HCT116 (cell line): ENCODE data around the gene COQ10A. TPM values are rescaled to one million over a fixed set of nuclear protein-coding genes. Genes with fewer than 3 reads are reported as not detected.

Source experiments
- ATAC-seq: fragments of 200-7000 bp; cut with Tn5 transposase; 2 replicates; pipeline ENCODE4 v1.9.1; 2020; ENCODE audit warnings: mild to moderate bottlenecking, moderate library complexity
- BruUV-seq: library from RNA; stranded (reverse); fragments of 400-500 nt; replicated peaks from 2 replicates; lab custom pipeline; 2021; lab: Mats Ljungman, UMichigan
- CTCF ChIA-PET: fragments of 300-600 bp; sonication (Branson Sonifier 250); formaldehyde crosslinking; loops from one replicate; lab custom pipeline; 2021; ENCODE audit warnings: antibody characterized with exemption; lab: Charles Lee
- POLR2A ChIA-PET: fragments of 300-600, 350-600 bp; sonication (Branson Sonifier 250); formaldehyde crosslinking; loops from one replicate; lab custom pipeline; 2021; ENCODE audit warnings: antibody characterized with exemption; lab: Charles Lee
- RAD21 ChIA-PET, 2 experiments: fragments of 300-600 bp; sonication (Branson Sonifier 250); formaldehyde crosslinking; loops; one replicate each; lab custom pipeline; 2023; ENCODE audit warnings: low total read pairs in 2 of 2; ENCODE audit not compliant: uncharacterized antibody in 2 of 2, unreplicated experiment in 2 of 2, low non-redundant PET in 1 of 2; lab: Charles Lee
- DNase-seq: peaks from one replicate; pipeline ENCODE4 v3.0.0-alpha.2; 2010; ENCODE audit warnings: low read depth, low spot score
- H2AFZ ChIP-seq: fragments of 200-600 bp; shearing (Covaris generic), sonication (generic); 2 replicates; pipeline ENCODE4 v1.6.1; 2017; ENCODE audit warnings: low read depth, mixed run types, mixed read lengths, antibody characterized with exemption, low read length; ENCODE audit not compliant: poor library complexity, severe bottlenecking
- H3K27ac ChIP-seq: 2 replicates; pipeline ENCODE4 v1.5.1; 2012; ENCODE audit warnings: low read depth, low read length
- H3K27me3 ChIP-seq: fragments of 200-600 bp; sonication (generic); 2 replicates; pipeline ENCODE4 v1.6.1; 2016; ENCODE audit warnings: mixed run types, low read length, mixed read lengths; ENCODE audit not compliant: insufficient read depth
- H3K36me3 ChIP-seq, 2 experiments: fragments of 200-500 bp in 1 of 2; fragments of 200-600 bp in 1 of 2; sonication (Bioruptor generic) in 1 of 2; sonication (generic) in 1 of 2; 2 replicates each; pipeline versions ENCODE4 v1.5.1 to v1.6.1; 2014 to 2016; ENCODE audit warnings: low read length in 2 of 2, inconsistent platforms in 1 of 2, mixed read lengths in 1 of 2, mixed run types in 1 of 2; ENCODE audit not compliant: insufficient read depth in 2 of 2, control insufficient read depth in 1 of 2
- H3K4me1 ChIP-seq, 2 experiments: fragments of 200-600 bp in 1 of 2; sonication (generic) in 1 of 2; 2 replicates each; pipeline versions ENCODE4 v1.5.1 to v1.6.1; 2012 to 2017; ENCODE audit warnings: low read length in 2 of 2, inconsistent platforms in 1 of 2, mild to moderate bottlenecking in 1 of 2, mixed read lengths in 1 of 2, mixed run types in 1 of 2, moderate library complexity in 1 of 2; ENCODE audit not compliant: insufficient read depth in 2 of 2, control insufficient read depth in 1 of 2
- H3K4me2 ChIP-seq: fragments of 200-600 bp; sonication (generic); 2 replicates; pipeline ENCODE4 v1.6.1; 2017; ENCODE audit warnings: mixed run types, low read length, mixed read lengths
- H3K4me3 ChIP-seq, 2 experiments: fragments of 200-600 bp in 1 of 2; sonication (generic) in 1 of 2; replicated peaks in 1 of 2; 2 replicates each; pipeline ENCODE4 v1.5.1; 2011 to 2016; ENCODE audit warnings: low read length in 2 of 2, control low read depth in 1 of 2, low read depth in 1 of 2, mild to moderate bottlenecking in 1 of 2, mixed read lengths in 1 of 2, mixed run types in 1 of 2
- H3K79me2 ChIP-seq: fragments of 200-600 bp; sonication (generic); 2 replicates; pipeline ENCODE4 v1.6.1; 2017; ENCODE audit warnings: mild to moderate bottlenecking, mixed run types, low read length, moderate library complexity, mixed read lengths; ENCODE audit not compliant: insufficient read depth
- H3K9ac ChIP-seq: fragments of 200-600 bp; sonication (generic); 2 replicates; pipeline ENCODE4 v1.6.1; 2016; ENCODE audit warnings: low read length, mixed read lengths
- H3K9me2 ChIP-seq: fragments of 200-600 bp; sonication (generic), shearing (Covaris generic); 2 replicates; pipeline ENCODE4 v1.6.1; 2017; ENCODE audit warnings: mixed run types, mild to moderate bottlenecking, moderate library complexity; ENCODE audit not compliant: insufficient read depth
- H3K9me3 ChIP-seq, 2 experiments: fragments of 200-500 bp in 1 of 2; fragments of 200-600 bp in 1 of 2; sonication (Bioruptor generic) in 1 of 2; sonication (generic) in 1 of 2; 2 replicates each; pipeline ENCODE4 v1.6.1; 2014 to 2017; ENCODE audit warnings: low read length in 2 of 2, mixed read lengths in 2 of 2, inconsistent platforms in 1 of 2, low read depth in 1 of 2, mild to moderate bottlenecking in 1 of 2, mixed run types in 1 of 2, moderate library complexity in 1 of 2; ENCODE audit not compliant: control insufficient read depth in 1 of 2, insufficient read depth in 1 of 2
- H4K20me1 ChIP-seq: fragments of 200-600 bp; sonication (generic), shearing (Covaris generic); 2 replicates; pipeline ENCODE4 v1.6.1; 2017; ENCODE audit warnings: mixed run types, mild to moderate bottlenecking, moderate library complexity; ENCODE audit not compliant: insufficient read depth
- EGR1 ChIP-seq: IDR thresholded peaks from 2 replicates; pipeline ENCODE4 v1.6.1; 2012; ENCODE audit warnings: low read depth
- ELF1 ChIP-seq: IDR thresholded peaks from 2 replicates; pipeline ENCODE4 v1.6.1; 2012; ENCODE audit warnings: low read depth, borderline replicate concordance
- FOSL1 ChIP-seq: IDR thresholded peaks from 2 replicates; pipeline ENCODE4 v1.6.1; 2012; ENCODE audit warnings: low read depth
- TCF7L2 ChIP-seq: IDR thresholded peaks from 2 replicates; pipeline ENCODE4 v1.7.0; 2011; ENCODE audit warnings: borderline replicate concordance, inconsistent platforms; ENCODE audit not compliant: insufficient read depth, insufficient read length; ENCODE audit errors: extremely low read depth
- ZFX ChIP-seq: fragments of 450-650 bp; IDR thresholded peaks from 2 replicates; pipeline ENCODE4 v1.6.1; 2017
- intact Hi-C: fragments of 100-400 bp; cut with micrococcal nuclease; formaldehyde crosslinking; loops from 2 replicates; pipeline ENCODE4 v1.10.0; 2022
- total RNA-seq: library from RNA; stranded (reverse); gene quantifications from one replicate; pipeline ENCODE4 v1.2.1, GENCODE V29; 2021; ENCODE audit not compliant: unreplicated experiment
- TF ChIP-seq, protein P1 (sequence below): IDR thresholded peaks from 2 replicates; pipeline ENCODE4 v1.6.1; 2012
- TF ChIP-seq, protein P2 (sequence below): IDR thresholded peaks from 2 replicates; pipeline ENCODE4 v1.6.1; 2012
- TF ChIP-seq, protein P3 (sequence below): IDR thresholded peaks from 2 replicates; pipeline ENCODE4 v1.6.1; 2011; ENCODE audit warnings: mild to moderate bottlenecking, low read length, moderate library complexity; ENCODE audit not compliant: insufficient replicate concordance; ENCODE audit errors: extremely low read depth

COQ10A gene
- total RNA-seq, 1 experiment from 2014 or later = 11.7 TPM

DNA sequence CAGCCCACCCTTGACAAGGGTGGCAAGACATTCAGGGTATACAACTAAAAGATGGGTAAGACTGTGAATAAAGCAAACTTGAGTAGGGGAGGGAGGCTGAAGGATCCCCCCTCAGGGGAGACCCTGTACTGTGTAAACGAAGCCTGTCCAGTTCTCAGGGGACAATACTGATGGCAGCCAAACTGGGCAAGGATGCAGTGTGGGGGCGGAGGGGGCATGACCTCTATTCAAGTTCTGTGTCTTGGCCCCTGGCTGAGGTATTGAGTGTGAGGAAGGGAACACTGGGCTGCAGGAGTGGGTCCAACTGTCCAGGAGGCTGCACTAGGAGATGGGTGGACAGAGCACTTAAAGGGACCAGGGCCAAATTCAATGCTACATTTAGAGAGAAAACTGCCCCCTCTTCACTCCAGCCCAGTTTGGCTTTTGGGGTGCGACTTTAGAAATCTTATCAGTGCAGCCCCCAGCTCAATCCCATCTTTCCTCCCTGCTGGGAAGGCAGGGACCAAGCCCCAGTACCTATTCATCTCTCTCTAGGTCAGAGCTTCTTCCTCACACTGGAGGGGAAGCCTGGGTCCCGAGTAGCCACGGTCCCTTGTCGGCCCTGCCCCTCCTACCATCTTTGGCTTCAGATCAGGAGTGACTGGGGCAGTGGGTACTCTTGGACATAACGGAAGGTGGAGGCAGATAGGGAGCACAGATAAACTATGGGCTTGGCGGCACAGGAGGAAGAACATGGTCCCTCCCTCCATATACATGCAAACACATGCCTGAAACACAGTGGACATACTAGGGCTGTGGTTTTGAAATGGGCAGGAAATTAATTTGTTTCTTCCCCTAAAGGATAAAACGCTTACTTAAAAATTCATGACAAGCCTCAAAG is 25.1 kb upstream of the COQ10A start:
- Histone ChIP-seq H3K4me2 (no peak overlapping the region), H3K27me3 (no peaks in the 10 kb centered on the region), H4K20me1 (no peaks in the 10 kb centered on the region), H3K27ac (no peak overlapping the region), H3K4me3 (no peak overlapping the region), H3K36me3 (peaks cover 28 to 38% of the 10 kb centered on the region in 2 experiments), H3K9me2 (no peaks in the 10 kb centered on the region), H3K4me1 (no peaks in the 10 kb centered on the region), H2AFZ (no peak overlapping the region), H3K9ac (no peak overlapping the region), H3K9me3 (no peaks in the 10 kb centered on the region), H3K79me2 (no peaks in the 10 kb centered on the region)
- intact Hi-C loops = no loop called here
- TF ChIP-seq, protein P1, sequence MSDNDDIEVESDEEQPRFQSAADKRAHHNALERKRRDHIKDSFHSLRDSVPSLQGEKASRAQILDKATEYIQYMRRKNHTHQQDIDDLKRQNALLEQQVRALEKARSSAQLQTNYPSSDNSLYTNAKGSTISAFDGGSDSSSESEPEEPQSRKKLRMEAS = no peak
- TF ChIP-seq TCF7L2 (no peak), FOSL1 (no peak), ELF1 (no peak), ZFX (no peak), EGR1 (no peak)
- TF ChIP-seq, protein P2, sequence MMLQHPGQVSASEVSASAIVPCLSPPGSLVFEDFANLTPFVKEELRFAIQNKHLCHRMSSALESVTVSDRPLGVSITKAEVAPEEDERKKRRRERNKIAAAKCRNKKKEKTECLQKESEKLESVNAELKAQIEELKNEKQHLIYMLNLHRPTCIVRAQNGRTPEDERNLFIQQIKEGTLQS = no peak
- TF ChIP-seq, protein P3, sequence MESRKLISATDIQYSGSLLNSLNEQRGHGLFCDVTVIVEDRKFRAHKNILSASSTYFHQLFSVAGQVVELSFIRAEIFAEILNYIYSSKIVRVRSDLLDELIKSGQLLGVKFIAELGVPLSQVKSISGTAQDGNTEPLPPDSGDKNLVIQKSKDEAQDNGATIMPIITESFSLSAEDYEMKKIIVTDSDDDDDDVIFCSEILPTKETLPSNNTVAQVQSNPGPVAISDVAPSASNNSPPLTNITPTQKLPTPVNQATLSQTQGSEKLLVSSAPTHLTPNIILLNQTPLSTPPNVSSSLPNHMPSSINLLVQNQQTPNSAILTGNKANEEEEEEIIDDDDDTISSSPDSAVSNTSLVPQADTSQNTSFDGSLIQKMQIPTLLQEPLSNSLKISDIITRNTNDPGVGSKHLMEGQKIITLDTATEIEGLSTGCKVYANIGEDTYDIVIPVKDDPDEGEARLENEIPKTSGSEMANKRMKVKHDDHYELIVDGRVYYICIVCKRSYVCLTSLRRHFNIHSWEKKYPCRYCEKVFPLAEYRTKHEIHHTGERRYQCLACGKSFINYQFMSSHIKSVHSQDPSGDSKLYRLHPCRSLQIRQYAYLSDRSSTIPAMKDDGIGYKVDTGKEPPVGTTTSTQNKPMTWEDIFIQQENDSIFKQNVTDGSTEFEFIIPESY = no peak
- CTCF ChIA-PET = no interaction called here
- ATAC-seq (no peak), DNase-seq (no peak)
- POLR2A ChIA-PET = no interaction called here
- RAD21 ChIA-PET = no interaction called here
- BruUV-seq = no TSS peak
